ENCODE results near the gene XRN2. TPM values are rescaled to one million over a fixed set of nuclear protein-coding genes. Genes with fewer than 3 reads are reported as not detected.

XRN2 gene
- total RNA-seq, 1 donor from 2014 or later = 46.4 TPM

DNA sequence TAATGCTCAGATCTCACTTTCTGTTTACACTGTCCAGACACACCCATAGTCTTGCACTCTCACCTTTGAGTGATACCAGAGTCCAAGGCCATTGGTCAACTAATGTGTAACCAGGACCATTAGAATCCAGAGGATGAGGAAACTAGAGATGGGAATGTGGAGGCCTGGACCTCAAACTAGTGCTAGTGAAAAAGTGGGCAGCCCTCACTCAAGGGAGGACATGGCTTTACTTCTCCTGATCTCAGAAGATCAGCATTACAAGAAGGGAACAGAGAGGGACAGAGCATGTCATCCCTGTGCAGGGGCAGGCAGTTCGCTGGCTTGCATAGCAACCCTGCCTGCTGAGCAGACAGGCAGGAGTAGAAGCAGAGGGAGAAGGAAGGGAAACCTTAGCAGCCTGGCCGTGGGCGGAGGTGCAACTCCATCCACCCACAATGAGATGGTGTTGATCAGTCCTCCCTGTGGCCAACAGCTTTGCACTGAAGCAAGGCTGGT lies 22.6 kb upstream of the XRN2 start:
- TF ChIP-seq POLR2A (IDR thresholded peaks at IDR 0.05) (no peak), POLR2AphosphoS5 (IDR thresholded peaks at IDR 0.05; ENCODE audit: insufficient read depth in 1 of 2, low read depth in 1 of 2) (no peak)
- TF ChIP-seq, protein P1, sequence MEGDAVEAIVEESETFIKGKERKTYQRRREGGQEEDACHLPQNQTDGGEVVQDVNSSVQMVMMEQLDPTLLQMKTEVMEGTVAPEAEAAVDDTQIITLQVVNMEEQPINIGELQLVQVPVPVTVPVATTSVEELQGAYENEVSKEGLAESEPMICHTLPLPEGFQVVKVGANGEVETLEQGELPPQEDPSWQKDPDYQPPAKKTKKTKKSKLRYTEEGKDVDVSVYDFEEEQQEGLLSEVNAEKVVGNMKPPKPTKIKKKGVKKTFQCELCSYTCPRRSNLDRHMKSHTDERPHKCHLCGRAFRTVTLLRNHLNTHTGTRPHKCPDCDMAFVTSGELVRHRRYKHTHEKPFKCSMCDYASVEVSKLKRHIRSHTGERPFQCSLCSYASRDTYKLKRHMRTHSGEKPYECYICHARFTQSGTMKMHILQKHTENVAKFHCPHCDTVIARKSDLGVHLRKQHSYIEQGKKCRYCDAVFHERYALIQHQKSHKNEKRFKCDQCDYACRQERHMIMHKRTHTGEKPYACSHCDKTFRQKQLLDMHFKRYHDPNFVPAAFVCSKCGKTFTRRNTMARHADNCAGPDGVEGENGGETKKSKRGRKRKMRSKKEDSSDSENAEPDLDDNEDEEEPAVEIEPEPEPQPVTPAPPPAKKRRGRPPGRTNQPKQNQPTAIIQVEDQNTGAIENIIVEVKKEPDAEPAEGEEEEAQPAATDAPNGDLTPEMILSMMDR (IDR thresholded peaks at IDR 0.05) = no peak
- intact Hi-C loops (cut with DNase I) = no loop called here
- no peak overlapping the region for H3K27ac ChIP-seq

GRCh38 chr20:21286775-21287174 lies 16.4 kb upstream of the XRN2 start:
- no peak overlapping the region for H3K4me3 ChIP-seq
- H3K4me1 ChIP-seq = no peaks in the 10 kb centered on the region
- H3K36me3 ChIP-seq = no peaks in the 10 kb centered on the region
- no peak overlapping the region for H3K27ac ChIP-seq
- TF ChIP-seq POLR2AphosphoS5 (IDR thresholded peaks at IDR 0.05; ENCODE audit: insufficient read depth in 1 of 2, low read depth in 1 of 2) = no peak
- TF ChIP-seq, protein P1 (IDR thresholded peaks at IDR 0.05) = no peak
- no peak for TF ChIP-seq POLR2A (IDR thresholded peaks at IDR 0.05)
- H3K9me3 ChIP-seq = no peaks in the 10 kb centered on the region
- intact Hi-C loops (cut with DNase I) = no loop called here
- H3K27me3 ChIP-seq = no peaks in the 10 kb centered on the region
- DNase-seq (ENCODE audit: extremely low spot score in 2 of 2) = no peak

More for the DNA sequence above, 22.6 kb upstream of the XRN2 start:
- Histone ChIP-seq H3K36me3 (no peaks in the 10 kb centered on the region), H3K9me3 (no peaks in the 10 kb centered on the region), H3K4me1 (no peaks in the 10 kb centered on the region), H3K4me3 (no peak overlapping the region), H3K27me3 (no peaks in the 10 kb centered on the region)
- no peak for DNase-seq (ENCODE audit: extremely low spot score in 2 of 2)

DNA sequence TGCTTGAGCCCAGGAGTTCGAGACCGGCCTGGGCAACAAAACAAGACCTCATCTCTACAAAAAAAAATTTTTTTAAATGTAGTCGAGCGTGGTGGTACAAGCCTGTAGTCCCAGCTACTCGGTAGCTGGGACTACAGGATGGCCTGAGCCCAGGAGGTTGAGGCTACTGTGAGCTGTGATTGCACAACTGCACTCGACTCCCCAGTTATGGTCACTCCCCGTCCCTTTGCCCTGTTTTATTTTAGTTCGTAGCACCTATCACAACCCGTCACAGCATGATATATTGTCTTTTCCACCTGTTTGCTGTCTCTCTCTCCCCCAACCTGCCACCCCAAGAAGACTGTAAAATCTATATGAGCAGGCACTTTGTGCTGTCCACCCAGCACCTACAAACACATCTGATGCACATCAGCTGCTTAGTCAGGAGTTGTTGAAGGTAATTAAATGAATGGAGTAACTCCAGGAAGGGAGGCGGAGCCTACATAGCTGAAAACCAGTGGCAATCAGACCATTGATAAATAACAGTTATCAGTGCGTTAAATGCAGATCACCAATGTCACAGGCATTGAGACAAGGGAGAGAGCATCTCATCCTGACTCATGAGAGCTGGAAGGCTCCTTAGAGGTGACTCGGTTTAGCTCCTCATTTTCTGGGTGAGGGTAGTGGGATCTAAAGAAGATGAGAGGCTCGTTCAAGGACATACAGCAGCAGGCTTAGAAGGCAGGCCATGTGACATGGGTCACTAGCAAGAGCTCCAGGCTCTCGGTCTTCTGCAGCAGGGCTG lies 14.4 kb upstream of the XRN2 start:
- Histone ChIP-seq H3K27ac (no peak overlapping the region), H3K27me3 (no peaks in the 10 kb centered on the region), H3K4me1 (no peaks in the 10 kb centered on the region), H3K9me3 (no peaks in the 10 kb centered on the region), H3K36me3 (no peaks in the 10 kb centered on the region), H3K4me3 (no peak overlapping the region)
- no peak for TF ChIP-seq POLR2AphosphoS5 (IDR thresholded peaks at IDR 0.05; ENCODE audit: insufficient read depth in 1 of 2, low read depth in 1 of 2)
- DNase-seq (ENCODE audit: extremely low spot score in 2 of 2) = no peak
- intact Hi-C loops (cut with DNase I) = no loop called here

- no peak for DNase-seq (ENCODE audit: extremely low spot score in 2 of 2)
- no peaks in the 10 kb centered on the region for H3K4me1 ChIP-seq
- intact Hi-C loops (cut with DNase I) = no loop called here
- no peaks in the 10 kb centered on the region for H3K36me3 ChIP-seq
- H3K4me3 ChIP-seq = no peak overlapping the region
- no peaks in the 10 kb centered on the region for H3K27me3 ChIP-seq
- H3K27ac ChIP-seq = no peak overlapping the region
- TF ChIP-seq, protein P1 (IDR thresholded peaks at IDR 0.05) = no peak
- TF ChIP-seq POLR2A (IDR thresholded peaks at IDR 0.05) = no peak
- TF ChIP-seq POLR2AphosphoS5 (IDR thresholded peaks at IDR 0.05; ENCODE audit: insufficient read depth in 1 of 2, low read depth in 1 of 2) = no peak
- no peaks in the 10 kb centered on the region for H3K9me3 ChIP-seq
Observed at GRCh38 chr20:21289651-21290050, 13.5 kb upstream of the XRN2 start.

- intact Hi-C loops (cut with DNase I) = no loop called here
- no peak for TF ChIP-seq POLR2AphosphoS5 (IDR thresholded peaks at IDR 0.05; ENCODE audit: insufficient read depth in 1 of 2, low read depth in 1 of 2)
- no peak for TF ChIP-seq POLR2A (IDR thresholded peaks at IDR 0.05)
- TF ChIP-seq, protein P1 (IDR thresholded peaks at IDR 0.05) = no peak
Observed at GRCh38 chr20:21291026-21291425, 12.1 kb upstream of the XRN2 start.

More at GRCh38 chr20:21291026-21291425, 12.1 kb upstream of the XRN2 start:
- no peak overlapping the region for H3K27ac ChIP-seq
- H3K4me3 ChIP-seq = no peak overlapping the region
- no peaks in the 10 kb centered on the region for H3K36me3 ChIP-seq
- H3K9me3 ChIP-seq = no peaks in the 10 kb centered on the region
- DNase-seq (ENCODE audit: extremely low spot score in 2 of 2) = no peak
- no peaks in the 10 kb centered on the region for H3K4me1 ChIP-seq
- no peaks in the 10 kb centered on the region for H3K27me3 ChIP-seq
